Upper lobe of left lung (tissue), 6 donors: Measurements from ENCODE around the gene SLC39A5. TPM values are rescaled to one million over a fixed set of nuclear protein-coding genes. Genes with fewer than 3 reads are reported as not detected.

ENCODE experiments used
- ATAC-seq, 2 donors: fragments of 200-7000 bp; cut with Tn5 transposase; one replicate each; pipeline ENCODE4 v1.9.1; 2022; ENCODE audit warnings: mild to moderate bottlenecking in 2 of 2, moderate library complexity in 2 of 2; ENCODE audit not compliant: low FRiP score in 2 of 2
- DNase-seq, 2 donors: peaks; one replicate each; pipeline ENCODE4 v3.0.0-alpha.2; 2019 to 2020
- H3K27ac ChIP-seq, 4 donors: fragments of 200-600 bp; sonication (generic); one replicate each; pipeline ENCODE4 v1.5.1; 2016 to 2019
- H3K27me3 ChIP-seq, 4 donors: fragments of 200-600 bp; sonication (generic); one replicate each; pipeline ENCODE4 v1.5.1; 2017 to 2019
- H3K36me3 ChIP-seq, 4 donors: fragments of 200-600 bp; sonication (generic); one replicate each; pipeline ENCODE4 v1.5.1; 2016 to 2019
- H3K4me1 ChIP-seq, 4 donors: fragments of 200-600 bp; sonication (generic); one replicate each; pipeline ENCODE4 v1.5.1; 2018 to 2019
- H3K4me3 ChIP-seq, 4 donors: fragments of 200-600 bp; sonication (generic); one replicate each; pipeline ENCODE4 v1.5.1; 2017 to 2019; ENCODE audit warnings: mild to moderate bottlenecking in 2 of 4, moderate library complexity in 1 of 4
- H3K9me3 ChIP-seq, 4 donors: fragments of 200-600 bp; sonication (generic); one replicate each; pipeline ENCODE4 v1.5.1; 2018 to 2019
- EP300 ChIP-seq, 4 donors: sonication (generic); formaldehyde crosslinking; IDR thresholded peaks; one replicate each; pipeline ENCODE4 v1.5.1; 2017; ENCODE audit warnings: antibody characterized with exemption in 4 of 4, control low read depth in 2 of 4
- POLR2A ChIP-seq, 4 donors: fragments of 450-650 bp; IDR thresholded peaks; one replicate each; pipeline ENCODE4 v1.5.1; 2016 to 2017; ENCODE audit warnings: antibody characterized with exemption in 4 of 4, mild to moderate bottlenecking in 2 of 4
- POLR2AphosphoS5 ChIP-seq, 2 donors: sonication (generic); formaldehyde crosslinking; IDR thresholded peaks; one replicate each; pipeline ENCODE4 v1.5.1; 2017; ENCODE audit warnings: antibody characterized with exemption in 2 of 2
- WGBS, 2 donors: methylation state at CpG; one replicate each; pipeline ENCODE4 v1.1.5; 2017 to 2018; 5-methylcytosine and 5-hydroxymethylcytosine counted together
- total RNA-seq, 6 donors: library from RNA; depleted of rRNA in 4 of 6; stranded (reverse); fragments of >200 nt in 4 of 6; gene quantifications; one replicate each; pipeline versions ENCODE4 v1.1.0 to v1.2.1, GENCODE V29; 2016 to 2021
- TF ChIP-seq, protein P1 (sequence below), 6 experiments: fragments of 450-650 bp in 4 of 6; fragments of 200-600 bp in 2 of 6; sonication (generic) in 2 of 6; IDR thresholded peaks; one replicate each; pipeline ENCODE4 v1.5.1; 2016 to 2019; ENCODE audit warnings: antibody characterized with exemption in 6 of 6
- donor health status: DM: no; HTN: no; CAD: no; lungs with moderate emphysema.
- donor health status: DM: no; HTN: yes; CAD: no; lungs with severe emphysema.

Gene SLC39A5
- total RNA-seq, 6 donors from 2014 or later = 0.37 to 1.2 (median 1.1) TPM; not detected in 3

DNA sequence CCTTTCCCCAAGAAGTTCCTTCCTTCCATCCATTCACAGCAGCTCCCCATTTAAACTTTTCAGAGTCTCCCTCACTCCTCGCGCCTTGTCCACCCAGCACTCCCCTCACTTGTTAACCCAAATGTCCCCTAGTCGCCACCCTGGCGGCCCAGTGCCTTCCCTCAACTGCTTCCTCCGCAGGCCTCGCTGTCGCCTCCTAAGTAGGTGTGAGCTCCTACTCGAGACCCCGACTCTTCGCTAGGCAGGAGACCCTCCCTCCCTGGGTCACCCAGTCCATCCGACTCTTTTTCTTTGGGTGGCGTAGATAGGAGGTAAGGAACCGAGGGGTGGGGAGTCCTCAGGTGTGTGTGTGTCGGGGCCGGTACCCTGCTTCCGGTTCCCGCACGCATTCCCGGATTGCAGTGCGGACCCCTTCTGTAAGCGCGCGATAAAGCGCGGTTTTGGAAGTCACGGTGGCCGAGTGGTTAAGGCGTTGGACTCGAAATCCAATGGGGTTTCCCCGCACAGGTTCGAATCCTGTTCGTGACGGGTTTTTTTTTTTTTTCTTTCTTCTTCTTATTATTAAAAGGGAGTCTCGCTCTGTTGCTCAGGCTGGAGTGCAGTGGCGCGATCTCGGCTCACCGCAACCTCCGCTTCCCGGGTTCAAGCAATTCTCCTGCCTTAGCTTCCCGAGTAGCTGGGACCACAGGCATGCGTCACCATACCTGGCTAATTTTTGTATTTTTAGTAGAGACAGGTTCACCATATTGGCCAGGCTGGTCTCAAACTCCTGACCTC is 39.7 kb upstream of the SLC39A5 start:
- 2% methylated on average over 35 to 42 of the region's 42 CpGs for WGBS, 2 donors

DNA sequence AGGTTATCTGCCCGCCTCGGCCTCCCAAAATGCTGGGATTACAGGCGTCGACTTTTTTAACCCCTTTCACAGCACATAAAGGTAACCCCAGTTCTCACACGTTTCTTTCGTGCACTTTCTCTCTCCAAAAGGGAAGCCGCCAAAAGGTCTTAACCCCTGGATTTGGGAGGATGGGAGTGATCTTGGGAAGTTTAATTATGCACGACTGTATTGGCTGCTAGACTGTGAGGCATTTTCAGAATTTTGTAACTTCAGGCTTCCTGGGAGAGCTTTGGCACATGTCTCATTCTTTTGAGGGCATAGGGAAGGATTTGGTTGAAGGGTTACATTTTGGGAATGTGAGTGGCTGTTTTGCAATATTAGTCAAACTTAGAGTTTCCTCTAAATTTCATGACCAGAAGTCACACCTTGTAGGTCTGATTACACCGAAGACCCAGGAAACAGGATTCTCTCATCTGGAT is 39.1 kb upstream of the SLC39A5 start:
- Histone ChIP-seq H3K36me3 (peaks cover 0 to 9% (median 5%) of the 10 kb centered on the region in 4 donors), H3K27ac (peak overlapping the region; percentile 90 to 97 (median 92)), H3K9me3 (no peaks in the 10 kb centered on the region), H3K4me1 (peaks cover 19 to 31% (median 24%) of the 10 kb centered on the region in 4 donors), H3K27me3 (no peaks in the 10 kb centered on the region), H3K4me3 (peak overlapping the region in 3 of 4 donors; percentile 91 to 98 (median 97))
- ATAC-seq (no peak), DNase-seq (no peak)
- TF ChIP-seq POLR2A (IDR thresholded peaks at IDR 0.05) = no peak
- TF ChIP-seq, protein P1, sequence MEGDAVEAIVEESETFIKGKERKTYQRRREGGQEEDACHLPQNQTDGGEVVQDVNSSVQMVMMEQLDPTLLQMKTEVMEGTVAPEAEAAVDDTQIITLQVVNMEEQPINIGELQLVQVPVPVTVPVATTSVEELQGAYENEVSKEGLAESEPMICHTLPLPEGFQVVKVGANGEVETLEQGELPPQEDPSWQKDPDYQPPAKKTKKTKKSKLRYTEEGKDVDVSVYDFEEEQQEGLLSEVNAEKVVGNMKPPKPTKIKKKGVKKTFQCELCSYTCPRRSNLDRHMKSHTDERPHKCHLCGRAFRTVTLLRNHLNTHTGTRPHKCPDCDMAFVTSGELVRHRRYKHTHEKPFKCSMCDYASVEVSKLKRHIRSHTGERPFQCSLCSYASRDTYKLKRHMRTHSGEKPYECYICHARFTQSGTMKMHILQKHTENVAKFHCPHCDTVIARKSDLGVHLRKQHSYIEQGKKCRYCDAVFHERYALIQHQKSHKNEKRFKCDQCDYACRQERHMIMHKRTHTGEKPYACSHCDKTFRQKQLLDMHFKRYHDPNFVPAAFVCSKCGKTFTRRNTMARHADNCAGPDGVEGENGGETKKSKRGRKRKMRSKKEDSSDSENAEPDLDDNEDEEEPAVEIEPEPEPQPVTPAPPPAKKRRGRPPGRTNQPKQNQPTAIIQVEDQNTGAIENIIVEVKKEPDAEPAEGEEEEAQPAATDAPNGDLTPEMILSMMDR (IDR thresholded peaks at IDR 0.05) = no peak
- WGBS, 2 donors = 25 to 29% methylated on average over 9 of the region's 9 CpGs

More for the DNA sequence above, 39.7 kb upstream of the SLC39A5 start:
- DNase-seq (peak; percentile 85 to 90), ATAC-seq (peak; percentile 78 to 89)
- Histone ChIP-seq H3K4me1 (peaks cover 19 to 31% (median 24%) of the 10 kb centered on the region in 4 donors), H3K27me3 (no peaks in the 10 kb centered on the region), H3K9me3 (no peaks in the 10 kb centered on the region), H3K4me3 (peak overlapping the region; percentile 67 to 98 (median 94)), H3K36me3 (peaks cover 0 to 15% (median 11%) of the 10 kb centered on the region in 4 donors), H3K27ac (peak overlapping the region; percentile 90 to 97 (median 92))
- TF ChIP-seq POLR2AphosphoS5 (IDR thresholded peaks at IDR 0.05) = peak in 1 of 2 donors; percentile 49
- TF ChIP-seq, protein P1 (IDR thresholded peaks at IDR 0.05) = no peak
- peak in 1 of 4 donors; percentile 42 for TF ChIP-seq POLR2A (IDR thresholded peaks at IDR 0.05)
- no peak for TF ChIP-seq EP300 (IDR thresholded peaks at IDR 0.05)

- DNase-seq (no peak), ATAC-seq (no peak)
- no peaks in the 10 kb centered on the region for H3K27me3 ChIP-seq
- H3K4me1 ChIP-seq = peaks cover 12 to 22% (median 19%) of the 10 kb centered on the region in 4 donors
- H3K27ac ChIP-seq = no peak overlapping the region
- no peaks in the 10 kb centered on the region for H3K9me3 ChIP-seq
- H3K36me3 ChIP-seq = no peaks in the 10 kb centered on the region
- no peak overlapping the region for H3K4me3 ChIP-seq
- TF ChIP-seq POLR2AphosphoS5 (IDR thresholded peaks at IDR 0.05) (no peak), EP300 (IDR thresholded peaks at IDR 0.05) (no peak), POLR2A (IDR thresholded peaks at IDR 0.05) (no peak)
- TF ChIP-seq, protein P1 (IDR thresholded peaks at IDR 0.05) = no peak
Measured at GRCh38 chr12:56192582-56192981, 37.3 kb upstream of the SLC39A5 start.

DNA sequence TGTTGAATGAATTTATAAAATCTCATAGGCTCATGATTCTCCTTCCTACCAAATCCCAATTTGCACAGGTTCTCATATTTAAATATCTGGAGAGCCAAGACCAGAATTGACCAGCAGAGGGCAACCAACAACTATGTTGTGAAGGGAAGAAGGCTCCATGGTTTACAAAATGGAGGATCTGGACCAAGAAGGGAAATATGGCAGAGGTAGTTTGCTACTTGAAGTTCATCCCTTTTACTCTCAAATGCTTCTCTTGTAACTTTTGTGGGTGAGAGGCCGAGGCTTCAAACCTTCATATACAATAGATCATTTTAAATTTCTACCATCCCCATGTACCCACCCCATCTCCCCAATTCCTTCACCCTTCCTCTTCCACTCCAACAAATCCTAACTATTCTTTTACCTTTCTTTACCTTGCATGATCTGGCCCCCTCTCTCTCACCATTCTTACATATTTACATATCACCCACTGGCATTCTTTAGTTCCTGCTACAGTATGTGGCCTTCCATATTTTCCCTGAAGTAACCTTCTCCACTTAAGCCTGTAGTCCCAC is 36.7 kb upstream of the SLC39A5 start:
- no peak for TF ChIP-seq POLR2A (IDR thresholded peaks at IDR 0.05)
- TF ChIP-seq, protein P1 (IDR thresholded peaks at IDR 0.05) = peak; percentile 80 to 88 (median 84)
- TF ChIP-seq EP300 (IDR thresholded peaks at IDR 0.05) = no peak
- no peak for TF ChIP-seq POLR2AphosphoS5 (IDR thresholded peaks at IDR 0.05)
- Histone ChIP-seq H3K36me3 (no peaks in the 10 kb centered on the region), H3K27ac (no peak overlapping the region), H3K4me1 (peaks cover 7 to 17% (median 13%) of the 10 kb centered on the region in 4 donors), H3K9me3 (no peaks in the 10 kb centered on the region), H3K4me3 (no peak overlapping the region), H3K27me3 (no peaks in the 10 kb centered on the region)
- WGBS, 2 donors = 53 to 56% methylated on average over 1 of the region's 1 CpG
- ATAC-seq (peak in 1 of 2 donors; percentile 36), DNase-seq (peak in 1 of 2 donors; percentile 67)
